GM19240 (cell line): ENCODE measurements around the gene RGS12.
"Not testable (repeated sequence)": the region's sequence is repeated elsewhere in the genome, so short reads cannot be mapped to it uniquely, and the experiment has no call there.

ENCODE experiments used
- DNase-seq: peaks from one replicate; pipeline ENCODE4 v3.0.0; 2011; ENCODE audit warnings: low spot score; ENCODE audit not compliant: insufficient read length

The RGS12 gene

DNA sequence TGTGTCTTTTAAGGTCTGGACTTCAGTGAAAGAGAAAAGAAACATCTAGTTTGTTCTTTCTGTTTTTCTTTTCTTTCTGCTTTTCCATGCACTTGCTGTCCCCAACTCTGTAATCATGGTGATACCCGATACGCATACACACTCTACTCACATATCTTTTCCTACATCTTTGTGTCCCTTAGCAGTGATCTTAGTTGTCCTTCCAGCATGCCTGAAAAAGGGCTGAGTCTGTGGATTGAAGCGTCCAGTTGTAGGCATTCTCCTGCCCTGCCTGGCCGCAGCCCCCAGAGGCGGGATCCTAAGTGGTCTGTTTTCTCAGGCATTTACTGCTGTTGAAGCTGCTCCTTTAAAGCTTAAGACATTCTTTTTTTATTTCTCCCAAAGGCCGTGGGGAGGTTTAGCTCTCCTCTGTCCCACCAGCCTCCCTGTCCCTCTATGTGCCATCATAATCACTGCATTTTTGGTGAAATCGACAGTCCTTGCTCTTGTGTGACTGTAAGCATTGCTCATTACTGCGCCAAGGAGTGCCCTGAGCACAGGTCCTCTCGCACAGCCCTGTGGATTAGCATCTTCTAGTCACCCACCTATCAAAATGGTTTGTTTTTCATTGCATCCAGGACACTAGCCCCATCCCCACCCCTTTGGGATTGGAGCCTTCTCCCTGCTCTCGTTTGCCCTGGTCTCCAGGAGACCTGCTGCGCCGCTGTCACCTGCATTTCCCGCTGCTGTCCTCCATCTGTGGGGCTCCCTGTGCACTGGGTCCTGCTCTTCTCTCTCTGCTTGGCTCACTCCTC is 4.4 kb downstream of the RGS12 start:
- no peak for DNase-seq

DNA sequence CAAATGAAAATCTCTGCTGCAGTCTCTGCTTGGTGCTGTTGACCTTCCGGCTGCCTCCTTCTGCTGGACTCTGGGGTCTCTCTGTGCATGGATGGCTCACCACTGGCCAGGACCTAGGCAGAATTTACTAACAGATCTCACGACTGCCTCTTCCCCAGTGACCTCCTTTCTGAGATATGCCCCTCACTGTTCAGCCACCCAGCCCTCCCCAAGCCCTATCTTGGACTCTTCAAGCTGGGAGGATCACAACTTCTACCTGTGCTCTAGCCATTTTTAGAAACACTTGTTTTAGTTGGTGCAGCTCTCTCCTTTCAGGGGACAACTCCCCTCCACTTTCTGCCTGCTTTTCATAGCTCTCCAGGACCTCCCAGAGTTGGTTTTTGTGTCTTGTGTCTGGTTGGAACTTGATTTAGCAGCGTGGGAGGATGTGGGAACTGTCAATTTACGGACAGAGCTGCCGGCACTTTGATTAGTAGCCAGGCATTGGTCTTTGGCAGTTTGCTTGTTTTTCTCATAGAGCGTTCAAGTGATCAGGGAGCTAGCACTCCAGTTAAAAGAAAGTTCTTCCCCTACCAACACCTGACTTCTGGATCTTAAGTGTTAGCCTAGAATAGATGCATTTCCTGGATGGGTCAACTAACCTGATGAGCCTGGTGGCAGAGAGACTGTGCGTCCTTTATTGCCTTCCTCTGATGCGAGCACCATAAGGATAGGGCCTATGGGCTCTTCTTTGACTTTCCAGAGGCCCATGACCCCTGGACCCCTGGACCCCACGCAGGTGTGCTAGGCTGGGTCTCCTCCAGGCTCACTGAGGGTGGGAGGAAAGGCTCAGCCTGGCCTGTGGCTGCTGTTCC is 6.5 kb downstream of the RGS12 start:
- DNase-seq, result no peak

DNA sequence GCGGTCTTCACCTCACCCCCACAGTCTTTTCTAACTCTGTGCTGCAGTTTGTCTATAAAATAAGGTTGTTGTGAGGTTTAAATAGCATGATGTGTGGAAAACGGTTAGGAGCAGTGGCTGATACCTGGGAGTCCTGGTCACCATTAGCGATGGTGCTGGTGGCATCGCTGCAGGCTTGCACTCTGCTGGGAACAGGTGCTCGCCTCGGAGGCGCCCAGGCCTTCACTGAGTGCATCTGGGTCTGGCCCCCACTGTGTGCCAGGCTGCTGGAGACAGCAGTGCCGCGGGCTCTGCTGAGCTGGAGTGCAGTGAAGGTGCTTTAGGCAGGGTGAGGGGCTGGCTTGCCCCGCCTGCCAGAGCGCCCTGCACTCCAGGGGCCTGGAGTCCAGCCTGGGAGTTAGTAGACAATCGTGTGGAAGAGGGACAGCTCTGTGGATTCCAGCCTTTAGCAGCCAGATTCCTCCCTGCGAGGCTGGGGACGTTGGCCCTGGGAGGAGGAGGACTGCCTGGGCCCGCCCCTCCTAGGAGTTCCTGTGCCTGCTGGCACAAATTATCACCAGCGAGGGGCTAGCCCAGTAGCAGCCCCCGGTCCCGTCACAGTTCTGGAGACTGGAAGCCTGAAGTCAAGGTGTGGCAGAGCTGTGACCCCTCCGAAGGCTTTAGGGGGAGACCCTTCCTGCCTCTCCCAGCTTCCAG is 7.3 kb downstream of the RGS12 start:
- DNase-seq, result no peak

DNA sequence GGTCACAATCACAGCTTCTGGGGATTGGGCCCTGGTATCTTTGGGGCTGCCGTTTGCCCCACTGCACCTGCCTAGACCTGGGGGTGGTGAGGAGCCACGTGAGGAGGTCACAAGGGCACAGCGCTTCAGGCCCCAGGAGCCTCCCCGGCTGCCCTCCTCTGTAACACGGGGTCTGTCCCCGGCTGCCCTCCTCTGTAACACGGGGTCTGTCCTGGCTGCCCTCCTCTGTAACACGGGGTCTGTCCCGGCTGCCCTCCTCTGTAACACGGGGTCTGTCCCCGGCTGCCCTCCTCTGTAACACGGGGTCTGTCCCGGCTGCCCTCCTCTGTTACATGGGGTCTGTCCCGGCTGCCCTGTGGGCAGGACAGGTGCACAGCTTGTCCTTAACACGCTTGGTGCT is 8.1 kb downstream of the RGS12 start:
- not testable (repeated sequence) for DNase-seq

DNA sequence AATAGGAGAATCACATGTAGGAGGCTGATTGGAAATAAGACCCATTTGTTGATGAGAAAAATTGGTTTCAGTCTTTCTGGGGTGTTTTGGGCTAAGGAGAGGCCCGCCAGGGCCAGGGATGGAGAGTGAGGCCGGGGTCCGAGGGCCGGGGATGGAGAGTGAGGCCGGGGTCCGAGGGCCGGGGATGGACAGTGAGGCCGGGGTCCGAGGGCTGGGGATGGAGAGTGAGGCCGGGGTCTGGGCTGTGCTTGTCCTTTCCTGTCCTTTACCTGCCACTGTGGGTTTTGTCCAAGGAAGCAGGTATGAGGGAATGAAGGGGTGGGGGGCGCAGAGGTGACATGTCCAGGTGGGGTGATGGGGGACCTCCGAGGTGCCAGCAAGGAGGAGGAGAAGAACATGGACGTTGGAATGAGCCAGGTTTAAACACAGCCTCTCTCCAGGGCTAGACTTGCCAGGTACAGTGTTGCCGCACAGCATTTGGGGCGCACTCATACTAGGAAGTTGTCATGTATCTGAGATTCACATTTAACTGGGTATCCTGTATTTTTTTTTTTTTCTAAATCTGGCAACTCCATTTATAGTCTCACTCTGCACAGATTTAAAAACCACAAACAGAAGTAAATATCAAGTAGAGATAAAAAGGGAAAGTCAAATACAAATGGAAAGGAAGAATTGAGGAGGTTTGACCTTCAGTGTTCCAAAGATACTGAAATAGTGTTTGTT is 8.8 kb downstream of the RGS12 start:
- no peak for DNase-seq

DNA sequence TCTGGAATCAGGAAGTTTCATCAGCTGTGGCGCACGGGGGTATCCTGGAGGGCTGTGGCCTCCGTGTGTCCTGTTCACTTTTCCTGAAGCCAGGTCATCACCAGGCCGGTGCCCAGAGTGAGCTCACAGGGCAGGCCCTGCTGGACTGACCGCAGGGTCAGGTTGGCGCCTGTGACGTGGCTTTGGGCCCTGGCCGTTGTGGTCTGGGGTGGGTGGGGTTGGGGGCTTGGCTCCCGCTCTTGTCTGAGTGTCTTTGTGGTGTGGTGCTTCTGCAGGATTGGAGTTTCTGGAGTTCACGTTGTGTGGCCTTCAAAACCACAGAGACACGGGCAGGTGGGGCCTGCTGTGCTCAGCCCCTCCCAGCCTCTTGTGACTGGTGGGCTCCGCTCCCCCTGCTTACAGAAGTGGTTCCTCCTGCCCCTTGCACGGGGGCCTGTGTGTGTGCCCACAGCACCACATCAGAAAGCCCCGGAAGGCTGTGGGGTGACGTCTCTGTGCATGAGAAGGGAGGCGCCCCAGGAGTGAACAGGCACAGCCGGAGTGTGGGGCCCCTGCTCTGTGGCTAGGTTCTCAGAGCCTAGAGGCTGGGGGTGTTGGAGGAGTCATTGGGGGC is 9.5 kb downstream of the RGS12 start:
- no peak for DNase-seq

DNA sequence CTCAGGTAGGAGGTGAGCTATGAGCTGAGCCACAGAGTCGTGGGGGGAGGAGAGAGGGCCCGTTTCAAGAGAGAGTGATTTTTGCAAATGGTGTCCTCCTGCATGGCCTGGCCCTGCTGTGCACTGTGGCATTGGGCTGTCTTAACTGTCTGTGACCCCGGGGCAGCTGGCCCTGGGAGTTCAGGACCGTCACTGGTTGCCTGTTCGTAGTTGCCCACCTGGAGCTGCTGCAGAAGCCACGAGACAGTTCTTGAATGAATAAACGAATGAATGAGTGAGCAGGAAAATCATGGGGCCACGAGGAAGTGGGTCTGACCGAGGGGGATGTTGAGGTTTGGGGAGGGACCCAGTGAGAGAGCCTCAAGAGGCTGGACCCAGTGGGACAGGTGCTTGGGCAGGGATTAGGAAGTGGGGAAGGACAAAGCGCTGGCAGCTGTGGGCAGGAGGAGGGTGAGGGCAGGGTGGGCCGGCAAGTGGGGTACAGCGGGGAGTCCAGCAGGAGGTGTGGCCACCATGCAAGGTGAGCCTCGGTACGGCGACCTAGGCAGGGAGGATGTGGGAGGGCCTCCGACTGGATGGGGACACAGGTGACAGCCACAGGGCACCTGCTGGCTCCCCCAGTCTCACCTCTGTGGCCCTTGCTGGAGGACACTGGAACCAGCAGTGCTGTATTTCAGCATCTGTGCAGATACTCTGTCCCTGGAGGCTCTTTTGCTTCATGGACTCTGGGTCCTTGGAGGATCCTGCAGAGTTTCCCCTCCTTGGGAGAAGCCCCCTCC is 10.2 kb downstream of the RGS12 start:
- no peak for DNase-seq

DNA sequence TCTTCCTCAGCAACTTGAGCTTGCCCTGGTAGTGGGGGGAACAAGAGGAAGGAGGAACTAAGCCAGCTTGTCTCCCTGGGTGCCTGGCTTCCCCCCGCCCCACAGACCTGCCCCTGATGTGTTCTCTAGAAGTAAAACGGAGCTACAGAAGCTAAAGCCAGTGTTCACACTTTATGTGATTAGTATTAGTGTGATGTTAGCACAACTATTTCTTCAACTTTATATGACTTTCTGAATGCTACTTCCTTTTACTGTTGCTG is 10.7 kb downstream of the RGS12 start:
- no peak for DNase-seq

DNA sequence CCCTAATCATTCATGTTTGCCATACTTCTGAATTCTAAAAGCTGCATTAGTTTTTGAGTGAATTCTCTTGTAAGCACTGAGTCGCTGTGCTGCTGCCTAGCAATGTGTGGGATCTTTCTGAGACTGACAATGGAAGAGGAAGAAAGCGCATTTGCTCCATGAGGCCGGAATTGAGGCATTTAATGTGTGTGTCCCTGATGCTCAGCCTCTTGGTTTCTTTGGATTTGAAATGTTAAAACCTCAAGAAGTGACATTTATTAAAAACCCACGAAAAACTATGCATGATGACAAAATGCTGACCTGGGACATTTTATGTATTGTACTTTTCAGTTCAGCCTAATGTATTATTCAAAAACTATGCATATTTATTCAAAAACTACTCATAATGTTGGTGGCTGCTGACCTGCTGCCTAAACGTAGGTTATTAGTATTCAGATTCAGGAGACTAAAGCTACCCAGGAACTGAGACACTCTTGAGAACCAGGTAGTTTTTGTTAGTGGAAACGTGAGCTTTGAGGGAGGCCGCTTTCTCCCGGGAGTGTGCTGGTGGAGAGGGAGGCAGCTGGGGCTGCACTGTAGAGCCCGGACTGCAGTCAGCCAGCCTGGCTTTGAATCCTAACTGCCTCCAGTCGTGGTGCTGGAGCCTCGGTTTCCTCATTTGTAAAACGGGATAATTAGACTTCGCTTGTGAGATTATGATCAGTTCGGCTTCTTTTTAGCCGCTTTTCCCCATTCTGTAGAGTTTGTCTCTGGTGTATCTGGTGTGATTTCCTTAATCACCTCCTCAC is 11.3 kb downstream of the RGS12 start:
- DNase-seq, result no peak

DNA sequence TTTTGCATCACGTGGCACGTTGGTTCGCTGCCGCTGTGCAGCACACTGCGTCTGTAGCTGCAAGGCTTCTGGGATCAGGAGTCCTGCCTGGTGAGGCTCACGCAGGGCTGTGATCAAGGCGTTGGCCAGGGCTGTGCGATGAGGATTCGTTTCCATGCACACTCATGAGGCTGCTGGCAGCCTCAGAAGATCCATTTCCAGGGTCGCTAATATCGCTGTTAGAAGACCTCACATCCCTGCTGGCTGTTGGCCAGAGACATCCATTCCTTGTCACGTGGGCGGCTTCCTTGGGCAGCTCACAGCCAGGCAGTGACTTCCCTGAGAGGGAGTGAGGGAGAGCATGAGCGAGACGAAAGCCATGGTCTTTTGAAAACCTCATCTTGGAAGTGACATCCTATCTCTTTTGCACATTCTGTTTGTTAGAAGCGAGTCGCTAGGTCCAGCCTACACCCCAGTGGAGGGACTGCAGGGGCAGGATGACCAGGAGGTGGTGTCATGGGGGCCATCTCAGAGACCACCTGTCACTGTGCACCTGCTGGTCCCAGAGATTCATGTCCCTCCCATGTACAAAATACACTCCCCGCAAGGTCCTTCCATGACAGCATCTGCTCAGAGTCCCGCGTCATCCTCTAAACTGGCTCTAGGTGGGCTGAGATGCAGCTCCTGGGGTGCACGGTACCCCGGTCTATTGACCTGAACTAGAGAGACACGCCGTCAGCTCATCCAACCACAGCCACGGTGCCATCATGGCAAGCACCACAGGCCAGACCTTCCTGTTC is 12.2 kb downstream of the RGS12 start:
- no peak for DNase-seq

DNA sequence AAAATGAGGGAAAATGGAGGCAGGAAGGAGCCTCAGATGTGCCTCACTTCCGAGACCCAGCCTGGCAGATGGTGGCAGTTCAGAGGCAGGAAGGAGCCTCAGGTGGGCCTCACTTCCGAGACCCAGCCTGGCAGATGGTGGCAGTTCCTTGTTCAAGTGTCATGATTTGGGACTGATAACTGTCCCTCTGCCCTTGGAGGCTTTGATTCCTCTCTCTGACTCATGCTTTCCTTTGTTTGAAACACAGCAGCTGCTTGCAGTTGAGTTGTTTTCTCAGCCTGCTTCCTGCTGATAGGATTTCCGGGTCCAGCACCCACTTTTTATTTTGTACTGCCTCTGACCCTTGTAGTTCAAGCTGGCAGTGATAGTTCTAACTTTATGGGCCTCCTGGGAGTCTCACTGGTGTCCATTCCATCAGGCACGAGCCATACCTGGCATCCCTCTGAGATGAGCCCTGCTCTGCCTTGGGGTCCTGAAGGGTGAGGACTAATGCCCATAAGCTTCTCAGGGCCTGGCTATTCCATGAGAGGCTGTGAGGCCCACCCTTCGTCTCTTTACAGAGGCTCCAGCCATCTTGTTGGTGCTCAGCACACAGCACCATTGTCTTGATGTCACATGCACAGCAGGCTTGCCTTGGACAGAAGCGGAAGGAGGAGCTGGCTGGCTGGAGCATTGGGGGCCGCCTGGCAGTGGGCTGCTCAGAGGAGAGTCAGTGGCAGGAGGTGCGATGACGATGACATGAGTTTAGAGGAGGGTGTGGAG is 13.0 kb downstream of the RGS12 start:
- DNase-seq, result no peak

DNA sequence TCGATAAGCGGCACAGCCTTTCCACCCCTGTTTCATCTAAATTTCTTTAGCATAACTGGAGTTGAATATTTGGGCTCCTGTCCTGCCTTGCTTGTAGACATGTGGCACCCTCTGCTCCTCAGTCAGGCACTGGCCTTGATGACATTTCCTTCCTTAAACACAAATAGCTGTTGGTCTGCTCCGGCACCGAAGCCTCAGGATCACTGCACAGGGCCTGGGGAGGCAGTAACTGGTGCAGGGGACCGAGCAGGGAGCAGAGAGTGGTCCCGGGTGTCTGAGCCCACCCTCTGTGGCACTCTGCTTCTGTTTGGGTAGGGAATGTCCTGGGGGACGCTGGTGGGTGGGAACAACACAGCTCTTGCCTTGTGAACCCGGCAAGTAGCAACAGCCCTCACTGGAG is 13.6 kb downstream of the RGS12 start:
- DNase-seq, result no peak

DNA sequence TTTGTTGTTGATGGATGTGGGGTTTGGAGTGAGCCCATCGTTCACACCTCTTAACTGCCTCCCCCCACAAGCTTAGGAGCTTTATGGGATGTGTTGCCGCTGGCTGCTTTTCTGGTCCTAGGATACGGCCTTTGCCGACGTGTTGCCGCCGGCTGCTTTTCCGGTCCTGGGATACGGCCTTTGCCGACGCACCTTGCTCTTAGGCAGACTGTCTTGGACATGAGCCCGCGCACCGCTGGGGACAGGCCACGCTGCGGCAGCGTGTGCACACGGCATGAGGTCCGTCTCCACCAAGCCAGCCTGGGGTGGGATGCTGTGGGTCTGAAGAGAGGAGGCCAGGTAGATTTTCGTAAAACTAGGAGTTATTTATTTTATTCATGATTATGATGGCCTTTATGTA is 14.2 kb downstream of the RGS12 start:
- DNase-seq, result no peak

DNA sequence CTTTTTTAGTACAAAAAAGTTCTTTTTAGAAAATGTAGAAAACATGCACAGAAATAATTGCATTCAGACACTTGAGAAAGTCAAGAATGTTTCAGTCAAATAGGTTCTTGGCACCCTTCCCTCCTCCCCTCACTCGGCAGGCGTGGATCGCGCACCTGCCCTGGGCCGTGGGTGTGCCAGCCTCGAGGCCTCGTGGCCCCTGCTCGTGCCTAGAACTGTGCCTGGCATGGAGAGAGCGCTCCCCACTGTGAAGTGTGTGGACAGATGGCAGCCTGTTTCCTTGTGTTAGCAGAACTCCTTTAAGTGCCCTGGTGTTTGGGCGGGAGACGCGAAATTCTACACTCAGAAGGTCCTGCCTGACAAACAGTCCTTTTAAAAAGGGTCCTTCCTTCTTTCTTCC is 14.7 kb downstream of the RGS12 start:
- DNase-seq, result no peak

DNA sequence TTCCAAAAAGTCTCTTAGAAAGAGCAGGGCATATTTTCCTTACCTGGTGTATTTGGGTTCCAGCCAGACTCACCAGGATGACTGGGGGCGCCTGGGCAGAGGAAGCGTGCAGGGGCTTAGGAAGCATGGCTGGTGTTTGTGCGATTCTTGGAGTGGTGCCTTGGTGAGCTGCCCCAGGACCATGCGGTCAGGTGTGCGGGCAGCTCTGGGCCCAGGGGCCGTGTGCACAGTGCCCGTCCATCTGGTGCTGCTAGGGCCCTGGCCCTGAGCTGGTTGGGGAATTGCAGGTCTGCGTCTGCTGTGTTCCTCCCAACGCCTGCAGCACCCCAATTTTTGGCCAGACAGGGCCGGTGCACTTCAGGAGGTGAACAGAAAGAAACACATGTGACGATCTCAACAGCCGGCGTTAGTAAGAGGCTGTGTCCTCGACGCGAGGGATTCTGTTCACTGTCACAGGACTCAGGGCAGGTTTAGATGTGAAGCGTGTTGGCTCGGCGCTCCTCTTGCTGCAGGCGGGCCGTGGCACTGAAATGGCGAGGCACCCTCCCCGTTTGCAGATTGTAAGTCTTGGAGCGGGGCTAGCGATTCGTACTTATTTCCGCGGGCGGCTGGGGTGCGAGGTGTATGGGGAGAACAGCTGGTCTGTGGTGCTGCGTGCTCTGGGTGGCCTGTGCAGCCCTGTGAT is 15.2 kb downstream of the RGS12 start:
- no peak for DNase-seq

DNA sequence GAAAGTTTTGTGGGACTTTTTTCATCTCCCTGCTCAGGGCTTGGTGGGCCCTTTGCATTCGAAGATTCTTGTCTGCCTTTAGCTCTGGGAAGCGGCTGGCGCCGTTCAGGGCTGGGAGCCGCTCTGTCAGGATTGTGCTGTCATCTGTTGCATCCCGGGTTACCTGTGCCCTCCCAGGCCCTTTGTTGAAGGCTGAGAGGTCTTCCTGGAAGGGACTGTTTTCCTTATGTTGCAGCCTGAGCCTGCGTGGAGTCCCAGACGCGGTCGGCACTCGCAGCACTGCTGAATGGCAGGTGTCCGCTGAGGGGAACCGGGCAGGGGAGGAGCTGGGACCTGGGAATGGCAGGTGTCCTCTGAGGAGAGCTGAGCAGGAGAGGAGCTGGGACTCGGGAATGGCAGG is 15.9 kb downstream of the RGS12 start:
- no peak for DNase-seq

DNA sequence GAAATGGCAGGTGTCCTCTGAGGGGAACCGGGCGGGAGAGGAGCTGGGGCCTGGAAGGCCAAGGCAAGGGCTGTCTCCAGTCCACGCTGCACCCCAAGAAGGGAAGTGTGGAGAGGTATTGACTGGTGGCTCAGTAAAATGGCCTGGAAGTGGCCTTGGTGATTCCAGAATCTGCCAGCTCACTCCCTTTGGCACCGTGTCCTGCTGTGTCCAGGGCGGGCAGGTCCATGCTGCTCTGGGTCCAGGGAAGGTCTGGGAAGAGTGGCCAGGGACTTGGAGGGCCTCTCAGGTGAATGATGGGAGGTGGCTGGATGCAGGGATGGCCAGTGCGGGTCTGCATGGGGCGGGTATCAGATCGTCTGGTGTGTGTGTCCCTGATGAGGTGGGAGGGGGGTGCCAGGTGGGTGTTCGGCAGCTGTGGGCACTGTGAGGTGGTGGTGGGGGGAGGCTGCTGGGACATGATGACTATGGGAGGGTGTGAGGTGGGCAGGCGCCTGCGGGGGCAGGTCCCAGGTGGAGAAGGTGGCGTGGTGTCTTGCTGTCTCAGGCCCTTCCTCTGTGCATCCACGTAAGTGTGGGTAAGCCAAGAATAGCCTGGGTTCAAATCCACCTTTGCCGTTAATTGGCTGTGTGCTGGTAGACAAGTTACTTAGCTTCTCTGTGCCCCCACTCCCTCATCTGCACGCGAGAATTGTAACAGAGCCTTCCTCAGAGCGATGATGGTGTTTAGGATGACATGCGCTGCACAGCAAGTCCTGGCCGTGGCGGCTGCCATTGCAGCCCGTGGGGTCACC is 17.7 kb downstream of the RGS12 start:
- DNase-seq, result no peak
